ENCODE results near the gene CLDN9. TPM values are rescaled to one million over a fixed set of nuclear protein-coding genes. Genes with fewer than 3 reads are reported as not detected.

Gene CLDN9
- total RNA-seq, 1 donor from 2014 or later = 0.39 TPM

DNA sequence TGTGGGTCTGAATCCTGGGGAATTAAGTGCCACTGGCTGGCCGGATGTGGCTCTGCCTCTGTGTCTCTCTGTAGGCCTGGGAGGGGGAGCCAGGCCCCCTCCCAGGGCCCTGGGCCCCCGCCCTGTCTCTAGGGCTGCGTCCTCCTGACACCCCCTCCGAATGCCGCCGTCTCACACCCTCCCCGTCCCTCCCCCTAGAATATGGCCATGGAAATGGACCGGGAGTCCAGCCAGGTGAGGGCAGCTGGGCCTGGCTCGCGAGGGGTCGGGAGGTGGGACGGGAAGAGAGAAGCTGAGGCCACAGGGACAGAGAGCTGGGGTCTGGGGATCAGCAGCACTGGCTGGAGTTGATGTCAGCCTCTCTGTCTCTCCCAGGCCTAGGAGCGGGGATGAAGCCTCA lies 16.4 kb upstream of the CLDN9 start:
- DNase-seq = no peak

DNA sequence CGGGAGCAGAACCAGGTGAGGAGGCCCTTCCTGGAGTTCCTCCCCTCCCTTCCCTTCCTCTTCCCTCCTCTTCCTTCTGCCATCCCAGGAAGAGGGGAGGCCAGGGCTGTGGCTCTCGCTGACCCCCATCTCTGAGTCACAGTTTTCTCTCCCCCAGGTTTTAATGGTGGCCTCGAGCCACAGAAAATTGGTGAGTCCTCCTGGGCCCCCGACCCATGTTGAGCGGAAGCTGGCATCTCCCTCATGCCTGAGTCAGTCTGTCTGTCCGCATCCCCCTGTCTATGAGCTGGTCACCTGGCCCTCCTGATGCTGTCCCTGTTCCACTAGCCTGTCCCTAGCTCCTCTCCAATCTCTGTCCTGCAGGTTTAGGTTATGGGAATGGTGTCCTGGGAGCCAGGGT lies 12.8 kb upstream of the CLDN9 start:
- no peak for DNase-seq

GRCh38 chr16:3000540-3000939 lies 12.2 kb upstream of the CLDN9 start:
- DNase-seq = no peak

GRCh38 chr16:3001316-3001715 lies 11.4 kb upstream of the CLDN9 start:
- DNase-seq = no peak

- peak; percentile 94 for DNase-seq
These were observed 9.0 kb upstream of the CLDN9 start for GRCh38 chr16:3003582-3004270.

GRCh38 chr16:3004319-3004718 lies 8.4 kb upstream of the CLDN9 start:
- no peak for DNase-seq

GRCh38 chr16:3004781-3005284 lies 7.9 kb upstream of the CLDN9 start:
- DNase-seq = no peak

- no peak for DNase-seq
These were observed 5.4 kb upstream of the CLDN9 start for GRCh38 chr16:3007059-3007956.

- DNase-seq = no peak
These were observed 4.6 kb upstream of the CLDN9 start for GRCh38 chr16:3007957-3008689.

- DNase-seq = no peak
These were observed 4.1 kb upstream of the CLDN9 start for GRCh38 chr16:3008690-3009037.

GRCh38 chr16:3009568-3010390 lies 2.9 kb upstream of the CLDN9 start:
- no peak for DNase-seq

DNA sequence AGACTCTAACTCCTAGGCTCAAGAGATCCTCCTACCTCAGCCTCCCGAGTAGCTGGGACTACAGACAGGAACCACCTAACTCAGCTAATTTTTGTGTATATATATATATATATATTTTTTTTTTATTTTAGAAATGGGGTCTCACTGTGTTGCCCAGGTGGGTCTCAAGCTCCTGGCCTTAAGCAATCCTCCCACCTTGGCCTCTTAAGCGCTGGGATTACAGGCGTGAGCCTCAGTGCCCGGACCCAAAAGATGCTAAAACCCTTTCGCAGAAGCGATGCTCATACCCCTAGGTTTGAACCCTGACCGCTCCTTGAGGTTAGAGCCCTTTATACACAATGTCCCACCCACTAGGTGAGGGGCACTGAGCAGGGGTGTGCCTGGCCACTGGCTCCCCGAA lies 2.2 kb upstream of the CLDN9 start:
- no peak for DNase-seq

- DNase-seq = no peak
These were observed 477 bp upstream of the CLDN9 start for GRCh38 chr16:3012246-3012645.

DNA sequence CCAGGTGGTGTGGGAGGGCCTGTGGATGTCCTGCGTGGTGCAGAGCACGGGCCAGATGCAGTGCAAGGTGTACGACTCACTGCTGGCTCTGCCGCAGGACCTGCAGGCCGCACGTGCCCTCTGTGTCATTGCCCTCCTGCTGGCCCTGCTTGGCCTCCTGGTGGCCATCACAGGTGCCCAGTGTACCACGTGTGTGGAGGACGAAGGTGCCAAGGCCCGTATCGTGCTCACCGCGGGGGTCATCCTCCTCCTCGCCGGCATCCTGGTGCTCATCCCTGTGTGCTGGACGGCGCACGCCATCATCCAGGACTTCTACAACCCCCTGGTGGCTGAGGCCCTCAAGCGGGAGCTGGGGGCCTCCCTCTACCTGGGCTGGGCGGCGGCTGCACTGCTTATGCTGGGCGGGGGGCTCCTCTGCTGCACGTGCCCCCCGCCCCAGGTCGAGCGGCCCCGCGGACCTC lies 798 bp downstream of the CLDN9 start:
- DNase-seq = no peak

- DNase-seq = no peak
These were observed 1.4 kb downstream of the CLDN9 start for GRCh38 chr16:3013998-3014690.

DNA sequence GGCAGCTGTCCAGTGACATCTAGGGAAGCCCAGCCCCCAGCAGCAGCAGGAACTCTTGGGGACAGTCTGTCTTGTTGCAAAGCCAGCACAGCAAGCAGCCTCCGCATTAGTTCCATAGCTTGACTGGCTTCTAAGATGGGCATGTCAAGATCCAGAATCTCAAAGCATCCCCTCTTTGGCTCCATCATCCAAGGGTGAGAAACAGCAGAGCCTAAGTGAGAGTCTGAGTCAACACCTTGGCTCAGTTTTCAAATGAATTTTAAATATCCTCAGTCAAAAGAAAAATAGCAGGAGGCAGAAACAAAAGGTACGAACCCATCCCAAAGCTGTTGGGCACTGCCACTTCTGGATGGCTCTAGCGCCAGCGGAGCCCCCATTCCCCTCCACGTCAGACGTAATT lies 2.2 kb downstream of the CLDN9 start:
- DNase-seq = no peak

DNA sequence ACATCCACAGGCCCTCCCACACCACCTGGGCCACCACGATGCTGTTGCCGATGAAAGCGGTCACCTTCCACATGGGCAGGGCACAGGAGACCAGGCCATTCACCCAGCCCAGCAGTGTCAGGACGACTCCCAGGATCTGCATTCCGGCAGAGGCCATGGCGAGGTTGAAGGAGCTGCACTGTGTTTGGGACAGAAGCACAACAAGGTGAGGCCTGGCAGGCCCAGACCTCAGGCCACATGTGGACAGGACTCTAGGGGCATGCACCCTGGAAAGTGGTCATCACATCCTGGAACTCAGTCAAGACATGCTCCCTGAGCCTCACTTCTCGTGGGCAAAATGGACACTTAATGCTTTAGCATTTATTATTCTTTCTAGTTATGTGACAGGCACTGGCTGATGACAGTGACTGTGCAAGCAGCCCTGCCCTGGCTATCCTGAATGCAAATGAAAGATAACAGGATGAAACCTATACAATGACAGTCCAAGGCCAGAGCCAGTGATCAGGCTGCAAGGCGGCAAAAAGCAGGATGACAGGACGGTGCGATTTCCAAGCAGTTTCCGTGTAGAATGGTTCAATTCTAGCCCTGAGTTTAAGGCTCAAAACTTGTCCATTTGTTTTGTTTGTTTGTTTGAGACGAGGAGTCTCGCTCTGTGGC lies 3.3 kb downstream of the CLDN9 start:
- no peak for DNase-seq

GRCh38 chr16:3017344-3017743 lies 4.6 kb downstream of the CLDN9 start:
- no peak for DNase-seq

DNA sequence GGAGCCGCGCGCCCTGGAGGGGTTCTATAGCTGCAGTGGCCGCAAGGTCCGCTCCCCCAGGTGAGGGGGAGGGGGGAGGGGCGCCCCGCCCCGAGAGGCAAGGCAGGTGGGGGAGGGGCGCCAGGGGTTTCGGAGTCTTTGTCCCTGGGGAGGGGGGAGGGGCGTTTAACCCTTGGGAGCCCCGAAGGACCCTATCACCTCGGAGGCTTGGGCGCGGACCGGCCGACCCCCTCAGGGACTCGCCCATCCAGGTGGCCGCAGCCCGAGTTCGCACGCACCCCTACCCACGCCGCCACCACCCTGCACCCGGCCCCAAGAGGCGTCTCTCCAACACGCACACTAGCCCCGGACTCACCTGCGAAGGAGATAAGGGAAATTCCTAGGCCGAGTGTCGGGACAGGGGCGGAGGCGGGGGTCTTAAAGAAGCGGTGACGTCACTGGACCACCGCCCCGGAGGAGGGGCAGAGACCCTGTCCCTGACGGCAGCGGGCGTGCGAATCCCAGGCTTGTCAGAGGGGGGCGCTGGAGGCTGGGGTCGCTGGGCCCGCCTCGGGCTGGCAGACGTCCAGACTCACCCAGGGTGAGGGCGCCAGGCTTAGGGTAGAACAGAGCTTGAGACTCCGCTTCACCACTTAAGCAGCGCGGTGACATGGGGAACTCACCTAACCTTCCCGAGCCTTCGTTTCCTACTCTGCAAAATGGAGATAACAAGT lies 5.2 kb downstream of the CLDN9 start, which contains the start of gene CLDN6:
Gene CLDN6, minus strand, starts transcription at position 390 of the 713 bp plus-strand sequence. CDS start 2,162 bp downstream, outside the sequence.
- DNase-seq = no peak
